ENCODE results near the gene TP53. TPM values are rescaled to one million over a fixed set of nuclear protein-coding genes. Genes with fewer than 3 reads are reported as not detected.

Gene TP53
- polyA plus RNA-seq, 1 donor (not counting 4 experiments of a cell fraction or from before 2014, with no cell fraction given) = 22.0 TPM

DNA sequence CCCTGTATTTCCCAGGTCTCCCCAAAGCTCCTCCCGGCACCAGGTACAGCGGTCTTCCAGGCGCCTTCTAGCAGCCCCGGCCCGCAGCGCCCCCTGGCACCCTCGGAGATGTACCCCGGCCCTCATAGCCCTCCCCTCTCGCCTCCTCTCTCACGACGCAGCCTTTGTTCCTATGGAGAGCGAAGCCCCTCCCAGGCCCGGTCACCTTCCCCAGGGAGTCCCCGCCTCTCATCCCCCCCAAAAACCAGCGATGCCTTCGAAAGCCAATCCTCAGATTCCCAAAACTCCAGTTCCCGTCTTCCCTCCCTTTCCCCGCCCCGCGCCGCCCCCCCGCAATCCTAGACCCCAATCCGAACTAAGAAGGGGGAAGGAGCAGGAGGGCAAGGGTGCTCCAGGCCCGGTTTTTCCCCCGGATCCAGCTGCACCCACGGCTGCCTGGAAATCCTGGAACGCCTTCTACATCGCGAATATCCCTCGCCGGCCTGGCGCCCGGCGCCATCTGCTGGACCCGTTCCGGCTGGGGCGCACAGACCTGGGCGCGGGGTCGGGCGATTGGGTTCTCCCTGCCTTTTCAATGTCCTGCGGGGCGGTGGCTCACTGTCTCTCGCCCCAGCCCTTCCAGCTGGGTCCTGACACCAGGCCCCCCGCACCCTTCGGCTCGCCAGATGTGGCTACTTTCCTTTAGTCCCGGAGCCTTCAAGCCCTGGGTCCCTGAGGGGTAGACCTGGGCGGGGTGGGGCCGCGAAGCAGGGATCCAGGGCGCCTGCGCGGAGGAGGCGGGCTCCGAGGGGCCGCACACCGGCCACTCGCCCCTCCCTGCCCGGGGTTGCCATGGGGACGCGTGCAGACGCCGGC, 29.8 kb upstream of the TP53 start, which contains the start of gene DNAH2:
Gene DNAH2, plus strand, starts transcription at position 844 of the 855 bp plus-strand sequence. CDS start 1,991 bp downstream, outside the sequence.
- peak within 1 kb of the TSS; percentile 60 to 91 (median 79) for H3K4me3 ChIP-seq (ENCODE audit: control insufficient read depth in 2 of 3, extremely low read depth in 1 of 3, insufficient read depth in 2 of 3, low read depth in 1 of 3, low read length in 3 of 3)
- DNase-seq (ENCODE audit: low read depth, low spot score) (peak; percentile 65), FAIRE-seq (no peak)
- no peaks in the 10 kb centered on the region for H3K36me3 ChIP-seq (ENCODE audit: control insufficient read depth in 2 of 2, extremely low read depth in 1 of 2, insufficient read depth in 2 of 2, low read length in 2 of 2)
- H3K9ac ChIP-seq (ENCODE audit: control insufficient read depth, extremely low read depth, insufficient read depth, low read length) = peak within 1 kb of the TSS; percentile 73
- H2AFZ ChIP-seq (ENCODE audit: control insufficient read depth, low read length) = peak within 1 kb of the TSS; percentile 83
- no peaks in the 10 kb centered on the region for H3K9me1 ChIP-seq (ENCODE audit: control insufficient read depth, extremely low read depth, insufficient read depth, low read length)
- dilution Hi-C loops (cut with MboI; ENCODE audit: extremely low pct_ligation_motif_present, low sequenced_read_pairs) = no loop called here
- H3K4me1 ChIP-seq (ENCODE audit: control insufficient read depth, extremely low read depth, insufficient read depth, low read length) = peaks cover 4% of the 10 kb centered on the region
- TF ChIP-seq, protein P1, sequence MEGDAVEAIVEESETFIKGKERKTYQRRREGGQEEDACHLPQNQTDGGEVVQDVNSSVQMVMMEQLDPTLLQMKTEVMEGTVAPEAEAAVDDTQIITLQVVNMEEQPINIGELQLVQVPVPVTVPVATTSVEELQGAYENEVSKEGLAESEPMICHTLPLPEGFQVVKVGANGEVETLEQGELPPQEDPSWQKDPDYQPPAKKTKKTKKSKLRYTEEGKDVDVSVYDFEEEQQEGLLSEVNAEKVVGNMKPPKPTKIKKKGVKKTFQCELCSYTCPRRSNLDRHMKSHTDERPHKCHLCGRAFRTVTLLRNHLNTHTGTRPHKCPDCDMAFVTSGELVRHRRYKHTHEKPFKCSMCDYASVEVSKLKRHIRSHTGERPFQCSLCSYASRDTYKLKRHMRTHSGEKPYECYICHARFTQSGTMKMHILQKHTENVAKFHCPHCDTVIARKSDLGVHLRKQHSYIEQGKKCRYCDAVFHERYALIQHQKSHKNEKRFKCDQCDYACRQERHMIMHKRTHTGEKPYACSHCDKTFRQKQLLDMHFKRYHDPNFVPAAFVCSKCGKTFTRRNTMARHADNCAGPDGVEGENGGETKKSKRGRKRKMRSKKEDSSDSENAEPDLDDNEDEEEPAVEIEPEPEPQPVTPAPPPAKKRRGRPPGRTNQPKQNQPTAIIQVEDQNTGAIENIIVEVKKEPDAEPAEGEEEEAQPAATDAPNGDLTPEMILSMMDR (optimal IDR thresholded peaks at IDR 0.05 in 1 of 3, IDR thresholded peaks at IDR 0.05 in 1 of 3, conservative IDR thresholded peaks at IDR 0.05 in 1 of 3; ENCODE audit: extremely low read depth in 1 of 3, insufficient read depth in 2 of 3, low read length in 3 of 3) = peak; percentile 42 to 77 (median 75)
- no peak for TF ChIP-seq EZH2 (IDR thresholded peaks at IDR 0.05; ENCODE audit: low read length)
- H3K27me3 ChIP-seq (ENCODE audit: control insufficient read depth, extremely low read depth, insufficient read depth, low read length) = peaks cover 21% of the 10 kb centered on the region
- no peaks in the 10 kb centered on the region for H3K79me2 ChIP-seq (ENCODE audit: control insufficient read depth, insufficient read depth, low read length)
- H3K27ac ChIP-seq (ENCODE audit: control insufficient read depth, insufficient read depth, low read length) = peak within 1 kb of the TSS; percentile 42
- H3K4me2 ChIP-seq (ENCODE audit: control insufficient read depth, extremely low read depth, insufficient read depth, low read depth, low read length) = peak within 1 kb of the TSS; percentile 93
- no peaks in the 10 kb centered on the region for H4K20me1 ChIP-seq (ENCODE audit: control insufficient read depth, extremely low read depth, insufficient read depth, low read length)
- H3K9me3 ChIP-seq (ENCODE audit: control insufficient read depth, low read depth, low read length) = no peaks in the 10 kb centered on the region

DNA sequence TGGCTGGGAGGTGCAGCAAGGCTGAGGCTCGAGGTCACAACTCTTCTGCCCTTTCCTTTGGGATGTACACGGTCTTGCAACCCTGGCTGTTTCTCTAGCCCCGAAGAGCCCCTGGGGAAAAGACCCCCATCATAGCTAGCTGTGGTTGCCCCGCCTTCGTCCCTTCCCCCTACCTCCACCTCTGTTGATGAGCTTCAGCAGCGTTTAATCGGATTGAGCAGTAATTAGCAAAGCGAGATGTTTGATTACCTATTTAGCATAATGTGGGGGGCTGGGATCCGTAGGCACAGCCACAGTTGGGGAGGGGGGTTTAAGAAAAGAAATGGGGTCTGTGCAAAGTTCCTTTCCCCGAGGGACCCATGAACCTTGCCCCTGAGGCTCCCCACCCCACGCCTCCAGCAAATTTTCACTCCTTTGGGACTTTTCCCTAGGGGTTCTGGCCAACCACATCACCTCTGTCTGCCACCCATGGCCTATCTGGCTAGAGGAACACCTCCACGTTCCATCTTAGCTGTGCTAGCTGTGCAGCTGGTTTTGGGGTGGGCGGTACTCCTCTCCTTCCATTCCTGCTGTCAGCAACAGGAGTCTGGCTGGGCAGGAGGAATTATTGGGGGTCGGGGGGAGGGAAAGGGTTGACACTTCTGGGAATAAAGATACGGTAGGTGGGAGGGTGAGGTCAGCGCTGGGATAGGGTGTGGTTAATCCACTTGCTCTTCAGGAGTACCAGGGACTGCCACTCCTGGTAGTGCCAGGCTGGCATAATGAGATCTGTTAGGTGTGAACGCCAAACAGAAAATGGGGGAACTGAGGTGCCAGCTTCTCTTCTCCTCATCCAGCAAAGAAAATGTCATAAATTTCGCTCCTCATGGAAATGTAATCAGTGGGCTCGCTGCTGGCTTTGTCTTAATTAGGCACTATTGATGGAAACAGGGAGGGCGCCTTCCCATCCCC, 28.9 kb upstream of the TP53 start:
- peak overlapping the region; percentile 93 for H3K4me2 ChIP-seq (ENCODE audit: control insufficient read depth, extremely low read depth, insufficient read depth, low read depth, low read length)
- peaks cover 26% of the 10 kb centered on the region for H3K27me3 ChIP-seq (ENCODE audit: control insufficient read depth, extremely low read depth, insufficient read depth, low read length)
- dilution Hi-C loops (cut with MboI; ENCODE audit: extremely low pct_ligation_motif_present, low sequenced_read_pairs) = no loop called here
- FAIRE-seq = peak; percentile 13
- H4K20me1 ChIP-seq (ENCODE audit: control insufficient read depth, extremely low read depth, insufficient read depth, low read length) = no peaks in the 10 kb centered on the region
- H3K9ac ChIP-seq (ENCODE audit: control insufficient read depth, extremely low read depth, insufficient read depth, low read length) = peak overlapping the region; percentile 73
- no peaks in the 10 kb centered on the region for H3K79me2 ChIP-seq (ENCODE audit: control insufficient read depth, insufficient read depth, low read length)
- H2AFZ ChIP-seq (ENCODE audit: control insufficient read depth, low read length) = peak overlapping the region; percentile 21
- H3K4me1 ChIP-seq (ENCODE audit: control insufficient read depth, extremely low read depth, insufficient read depth, low read length) = peaks cover 4% of the 10 kb centered on the region
- no peaks in the 10 kb centered on the region for H3K9me1 ChIP-seq (ENCODE audit: control insufficient read depth, extremely low read depth, insufficient read depth, low read length)
- no peak for TF ChIP-seq EZH2 (IDR thresholded peaks at IDR 0.05; ENCODE audit: low read length)
- TF ChIP-seq, protein P1 (optimal IDR thresholded peaks at IDR 0.05 in 1 of 3, IDR thresholded peaks at IDR 0.05 in 1 of 3, conservative IDR thresholded peaks at IDR 0.05 in 1 of 3; ENCODE audit: extremely low read depth in 1 of 3, insufficient read depth in 2 of 3, low read length in 3 of 3) = no peak
- no peaks in the 10 kb centered on the region for H3K9me3 ChIP-seq (ENCODE audit: control insufficient read depth, low read depth, low read length)
- peak overlapping the region; percentile 42 for H3K27ac ChIP-seq (ENCODE audit: control insufficient read depth, insufficient read depth, low read length)
- no peak for DNase-seq (ENCODE audit: low read depth, low spot score)
- peak overlapping the region; percentile 60 to 91 (median 79) for H3K4me3 ChIP-seq (ENCODE audit: control insufficient read depth in 2 of 3, extremely low read depth in 1 of 3, insufficient read depth in 2 of 3, low read depth in 1 of 3, low read length in 3 of 3)
- H3K36me3 ChIP-seq (ENCODE audit: control insufficient read depth in 2 of 2, extremely low read depth in 1 of 2, insufficient read depth in 2 of 2, low read length in 2 of 2) = no peaks in the 10 kb centered on the region
